ENCODE results near the gene GPATCH3. TPM values are rescaled to one million over a fixed set of nuclear protein-coding genes. Genes with fewer than 3 reads are reported as not detected.
"Not testable (repeated sequence)": the region's sequence is repeated elsewhere in the genome, so short reads cannot be mapped to it uniquely, and the experiment has no call there.

Gene GPATCH3
- total RNA-seq, 2 experiments from 2014 or later = 13.3 to 14.4 TPM

DNA sequence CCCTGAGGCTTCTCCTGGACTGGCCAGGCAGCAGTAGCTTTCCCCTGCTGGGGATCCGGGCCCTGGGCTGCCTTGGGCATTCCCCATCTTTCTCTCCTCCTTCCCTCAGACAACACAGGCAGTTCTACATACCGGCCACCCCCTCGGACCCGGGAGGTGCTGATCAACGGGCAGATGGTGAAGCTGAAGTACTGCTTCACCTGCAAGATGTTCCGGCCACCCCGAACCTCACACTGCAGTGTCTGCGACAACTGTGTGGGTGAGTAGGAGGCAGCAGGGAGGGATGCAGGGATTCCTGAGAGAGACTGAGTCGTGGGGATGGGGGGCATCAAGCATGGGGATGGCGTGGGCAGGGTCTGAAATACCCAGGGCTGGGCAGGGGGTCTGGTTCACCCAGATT lies 51.8 kb downstream of the GPATCH3 start:
- Mint-ChIP-seq H3K4me1 (peaks cover 18% of the 10 kb centered on the region), H3K27ac (no peak overlapping the region), H3K9me3 (no peaks in the 10 kb centered on the region), H3K36me3 (peaks cover 25% of the 10 kb centered on the region), H3K4me3 (no peak overlapping the region), H3K27me3 (no peaks in the 10 kb centered on the region)
- no peak for DNase-seq

GRCh38 chr1:26847826-26848225 lies 52.4 kb downstream of the GPATCH3 start:
- not testable (repeated sequence) for H3K4me3 Mint-ChIP-seq, H3K27me3 Mint-ChIP-seq, DNase-seq, H3K9me3 Mint-ChIP-seq
- H3K4me1 Mint-ChIP-seq = peaks cover 20% of the 10 kb centered on the region
- H3K36me3 Mint-ChIP-seq = peaks cover 21% of the 10 kb centered on the region
- peak overlapping the region; percentile 29 for H3K27ac Mint-ChIP-seq

DNA sequence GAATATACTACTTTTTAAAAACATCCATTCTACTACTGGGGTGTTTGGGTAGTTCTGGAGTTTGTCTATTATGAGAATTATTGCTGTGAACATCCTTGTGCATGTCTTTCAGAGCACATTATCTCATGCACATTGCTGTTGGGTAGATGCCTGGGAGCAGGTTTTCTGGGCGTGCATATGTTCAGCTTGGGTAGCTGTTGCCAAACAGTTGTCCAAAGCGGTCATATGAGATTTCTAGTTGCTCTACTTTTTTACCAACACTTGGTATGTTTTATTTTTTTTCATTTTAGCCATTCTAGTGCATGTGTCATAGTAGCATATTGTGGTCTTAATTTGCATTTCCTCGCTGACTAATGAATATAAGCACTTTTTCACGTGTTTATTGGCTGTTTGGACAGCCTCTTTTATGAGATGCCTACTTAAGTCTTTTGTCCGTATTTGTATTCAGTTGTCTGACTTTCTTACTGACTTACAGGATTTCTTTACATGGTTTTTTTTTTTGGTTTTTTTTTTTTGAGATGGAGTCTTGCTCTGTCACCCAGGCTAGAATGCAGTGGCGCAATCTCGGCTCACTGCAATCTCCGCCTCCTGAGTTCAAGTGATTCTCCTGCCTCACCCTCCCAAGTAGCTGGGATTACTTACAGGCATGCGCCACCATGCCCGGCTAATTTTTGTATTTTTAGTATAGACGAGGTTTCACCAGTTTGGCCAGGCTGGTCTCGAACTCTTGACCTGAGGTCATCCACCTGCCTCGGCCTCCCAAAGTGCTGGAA lies 55.7 kb downstream of the GPATCH3 start:
- H3K27me3 Mint-ChIP-seq = no peaks in the 10 kb centered on the region
- no peak overlapping the region for H3K27ac Mint-ChIP-seq
- H3K4me3 Mint-ChIP-seq = no peak overlapping the region
- no peaks in the 10 kb centered on the region for H3K9me3 Mint-ChIP-seq
- H3K4me1 Mint-ChIP-seq = peaks cover 16% of the 10 kb centered on the region
- DNase-seq = no peak
- peaks cover 21% of the 10 kb centered on the region for H3K36me3 Mint-ChIP-seq

Other genes with a start within 250 kb of the GPATCH3 start
- gene ARID1A, start 204.5 kb downstream of the GPATCH3 start, total RNA-seq = 10 to 100 TPM; 75.6 to 78.4 TPM
- 10 to 100 TPM; 20.8 to 20.9 TPM for gene PIGV, start 112.5 kb downstream of the GPATCH3 start, total RNA-seq
- gene ZDHHC18, start 73.8 kb downstream of the GPATCH3 start, total RNA-seq = 10 to 100 TPM; 48.5 to 48.8 TPM
- under 1 TPM in 1 of 2 experiments, not detected in 1; 0.43 TPM for gene SFN, start 37.3 kb downstream of the GPATCH3 start, total RNA-seq
- gene GPN2, start 10.2 kb downstream of the GPATCH3 start, total RNA-seq = 10 to 100 TPM; 64.1 to 65.0 TPM
- not detected for gene NR0B2, start 13.5 kb upstream of the GPATCH3 start, total RNA-seq
- 100 to 1,000 TPM; 146 to 147 TPM for gene NUDC, start 21.3 kb upstream of the GPATCH3 start, total RNA-seq
- under 1 TPM; 0.47 to 0.60 TPM for gene KDF1, start 60.0 kb upstream of the GPATCH3 start, total RNA-seq
- under 1 TPM; 0.40 to 0.64 TPM for gene TRNP1, start 93.2 kb upstream of the GPATCH3 start, total RNA-seq
- not detected for gene TENT5B, start 112.4 kb upstream of the GPATCH3 start, total RNA-seq